Progenitor cell of endocrine pancreas (in vitro differentiated cells): ENCODE measurements around the gene PPP6R3. TPM values are rescaled to one million over a fixed set of nuclear protein-coding genes. Genes with fewer than 3 reads are reported as not detected.
"Not testable (repeated sequence)": the region's sequence is repeated elsewhere in the genome, so short reads cannot be mapped to it uniquely, and the experiment has no call there.

Experiments used
- DNase-seq: peaks from one replicate; pipeline ENCODE4 v3.0.0; 2021; ENCODE audit warnings: low spot score; ENCODE audit not compliant: unreplicated experiment
- H3K27ac Mint-ChIP-seq: 2 replicates; pipeline ENCODE4 v1.8.0; 2021; ENCODE audit warnings: mild to moderate bottlenecking, moderate library complexity, mixed read lengths
- H3K27me3 Mint-ChIP-seq: 2 replicates; pipeline ENCODE4 v1.8.0; 2021; ENCODE audit warnings: mixed read lengths
- H3K36me3 Mint-ChIP-seq: 2 replicates; pipeline ENCODE4 v1.8.0; 2022; ENCODE audit warnings: mixed read lengths; ENCODE audit not compliant: insufficient read depth
- H3K4me1 Mint-ChIP-seq: 2 replicates; pipeline ENCODE4 v1.8.0; 2021; ENCODE audit warnings: low read depth, mixed read lengths
- H3K4me3 Mint-ChIP-seq: 2 replicates; pipeline ENCODE4 v1.8.0; 2021; ENCODE audit warnings: low read depth, mild to moderate bottlenecking, moderate library complexity, mixed read lengths
- H3K9me3 Mint-ChIP-seq: 2 replicates; pipeline ENCODE4 v1.8.0; 2021; ENCODE audit warnings: low read depth, mixed read lengths
- CTCF ChIP-seq: fragments of 200-600 bp; sonication (generic); IDR thresholded peaks from one replicate; pipeline ENCODE4 v1.5.0; 2021; ENCODE audit warnings: antibody characterized with exemption, mild to moderate bottlenecking; ENCODE audit not compliant: unreplicated experiment
- total RNA-seq: library from RNA; stranded (reverse); gene quantifications from 2 replicates; pipeline ENCODE4 v1.2.1, GENCODE V29; 2021

Gene PPP6R3
- total RNA-seq, 1 donor from 2014 or later, result 124 TPM

GRCh38 chr11:68615657-68616056, 155.1 kb downstream of the PPP6R3 start:
- H3K27ac Mint-ChIP-seq, result peak overlapping the region; percentile 53
- no peak overlapping the region for H3K4me3 Mint-ChIP-seq

DNA sequence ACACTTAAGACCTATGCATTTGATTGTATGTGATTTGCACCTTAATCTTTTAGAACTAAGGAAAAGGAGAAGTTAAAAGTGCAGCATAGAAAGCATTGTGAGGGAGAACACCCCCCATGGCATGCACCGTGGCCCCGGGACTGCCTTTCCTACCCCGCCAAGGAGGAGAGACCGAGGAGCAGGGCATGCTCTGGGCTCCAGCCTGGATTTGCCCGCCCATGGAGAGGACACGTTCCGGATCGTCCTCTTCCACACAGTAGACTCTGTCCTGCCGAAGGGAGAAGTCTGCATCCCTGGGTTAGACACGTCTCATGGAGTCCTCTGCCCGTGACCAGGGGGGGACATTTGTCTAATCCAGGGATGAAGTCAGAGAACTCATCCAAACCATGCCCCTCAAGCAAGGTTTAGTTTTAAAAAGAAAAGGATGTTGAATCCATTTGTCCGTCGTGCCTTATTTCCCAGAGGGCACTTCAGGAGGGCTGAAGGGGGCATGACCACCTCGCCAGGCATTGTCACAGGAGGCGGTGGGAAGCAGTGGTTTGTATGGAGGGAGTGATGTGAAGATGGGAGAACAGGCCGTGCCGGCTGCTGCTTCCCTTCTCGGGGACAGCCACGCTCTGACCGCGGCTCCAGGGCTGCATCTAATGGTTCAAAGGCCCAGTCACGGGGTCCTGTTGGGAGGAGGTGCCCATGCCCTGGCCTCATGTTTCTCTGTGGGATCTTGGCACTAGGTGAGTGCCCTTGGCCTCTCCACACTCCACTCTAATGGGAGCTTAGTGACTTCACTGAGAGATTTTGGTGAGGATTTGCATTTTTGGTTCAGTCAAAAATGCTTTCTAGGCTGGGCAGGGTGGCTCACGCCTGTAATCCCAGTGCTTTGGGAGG, 157.6 kb downstream of the PPP6R3 start:
- peaks cover 20% of the 10 kb centered on the region for H3K36me3 Mint-ChIP-seq
- TF ChIP-seq CTCF, result no peak
- H3K27ac Mint-ChIP-seq, result no peak overlapping the region
- H3K9me3 Mint-ChIP-seq, result no peaks in the 10 kb centered on the region
- H3K4me3 Mint-ChIP-seq, result no peak overlapping the region
- H3K4me1 Mint-ChIP-seq, result no peaks in the 10 kb centered on the region
- DNase-seq, result no peak
- no peaks in the 10 kb centered on the region for H3K27me3 Mint-ChIP-seq

More at GRCh38 chr11:68615657-68616056, 155.1 kb downstream of the PPP6R3 start:
- H3K27me3 Mint-ChIP-seq, result no peaks in the 10 kb centered on the region
- no peak for DNase-seq
- peaks cover 34% of the 10 kb centered on the region for H3K36me3 Mint-ChIP-seq
- TF ChIP-seq CTCF, result no peak
- H3K9me3 Mint-ChIP-seq, result no peaks in the 10 kb centered on the region
- H3K4me1 Mint-ChIP-seq, result no peaks in the 10 kb centered on the region

GRCh38 chr11:68621826-68622225, 161.3 kb downstream of the PPP6R3 start:
- Mint-ChIP-seq H3K4me3 (no peak overlapping the region), H3K9me3 (peaks cover 9% of the 10 kb centered on the region), H3K4me1 (no peaks in the 10 kb centered on the region), H3K27ac (no peak overlapping the region), H3K36me3 (peaks cover under 1% of the 10 kb centered on the region), H3K27me3 (no peaks in the 10 kb centered on the region)
- TF ChIP-seq CTCF, result no peak
- no peak for DNase-seq

GRCh38 chr11:68623706-68624105, 163.2 kb downstream of the PPP6R3 start:
- not testable (repeated sequence) for DNase-seq, H3K27ac Mint-ChIP-seq, H3K36me3 Mint-ChIP-seq, H3K4me3 Mint-ChIP-seq, H3K27me3 Mint-ChIP-seq, H3K9me3 Mint-ChIP-seq, H3K4me1 Mint-ChIP-seq

GRCh38 chr11:68625069-68625468, 164.5 kb downstream of the PPP6R3 start:
- DNase-seq, H3K27me3 Mint-ChIP-seq, H3K27ac Mint-ChIP-seq, H3K4me3 Mint-ChIP-seq, H3K4me1 Mint-ChIP-seq, H3K9me3 Mint-ChIP-seq, H3K36me3 Mint-ChIP-seq: not testable (repeated sequence)

GRCh38 chr11:68626236-68626635, 165.7 kb downstream of the PPP6R3 start:
- H3K9me3 Mint-ChIP-seq, H3K4me3 Mint-ChIP-seq: not testable (repeated sequence)

GRCh38 chr11:68628837-68629236, 168.3 kb downstream of the PPP6R3 start:
- H3K36me3 Mint-ChIP-seq, H3K4me3 Mint-ChIP-seq: not testable (repeated sequence)

More at GRCh38 chr11:68626236-68626635, 165.7 kb downstream of the PPP6R3 start:
- not testable (repeated sequence) for H3K36me3 Mint-ChIP-seq, H3K27me3 Mint-ChIP-seq, DNase-seq, H3K4me1 Mint-ChIP-seq, H3K27ac Mint-ChIP-seq

DNA sequence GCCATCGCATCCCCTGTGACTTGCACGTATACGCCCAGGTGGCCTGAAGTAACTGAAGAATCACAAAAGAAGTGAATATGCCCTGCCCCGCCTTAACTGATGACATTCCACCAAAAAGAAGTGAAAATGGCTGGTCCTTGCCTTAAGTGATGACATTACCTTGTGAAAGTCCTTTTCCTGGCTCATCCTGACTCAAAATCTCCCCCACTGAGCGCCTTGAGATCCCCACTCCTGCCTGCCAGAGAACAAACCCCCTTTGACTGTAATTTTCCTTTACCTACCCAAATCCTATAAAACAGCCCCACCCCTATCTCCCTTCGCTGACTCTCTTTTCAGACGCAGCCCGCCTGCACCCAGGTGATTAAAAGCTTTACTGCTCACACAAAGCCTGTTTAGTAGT, 171.8 kb downstream of the PPP6R3 start:
- H3K4me3 Mint-ChIP-seq, H3K4me1 Mint-ChIP-seq, H3K9me3 Mint-ChIP-seq, DNase-seq, H3K36me3 Mint-ChIP-seq, H3K27ac Mint-ChIP-seq: not testable (repeated sequence)
- peaks cover 35% of the 10 kb centered on the region for H3K27me3 Mint-ChIP-seq

More at GRCh38 chr11:68628837-68629236, 168.3 kb downstream of the PPP6R3 start:
- H3K27me3 Mint-ChIP-seq, H3K9me3 Mint-ChIP-seq, H3K27ac Mint-ChIP-seq, H3K4me1 Mint-ChIP-seq, DNase-seq: not testable (repeated sequence)
